GM12865 (cell line): ENCODE measurements around the gene CCSER1.

Experiments used
- DNase-seq: peaks from one replicate; pipeline ENCODE4 v3.0.0; 2010; ENCODE audit warnings: low read depth
- H3K4me3 ChIP-seq: 2 replicates; pipeline ENCODE4 v1.5.1; 2011; ENCODE audit warnings: mild to moderate bottlenecking, low read depth, low read length, control low read depth
- TF ChIP-seq, protein P1 (sequence below): IDR thresholded peaks from 2 replicates; pipeline ENCODE4 v1.5.1; 2011; ENCODE audit warnings: low read length, control low read depth, low read depth, inconsistent platforms; ENCODE audit not compliant: insufficient read depth; ENCODE audit errors: missing control alignments

Gene CCSER1

GRCh38 chr4:90145319-90145718, 18.1 kb downstream of the CCSER1 start:
- no peak overlapping the region for H3K4me3 ChIP-seq
- TF ChIP-seq, protein P1, sequence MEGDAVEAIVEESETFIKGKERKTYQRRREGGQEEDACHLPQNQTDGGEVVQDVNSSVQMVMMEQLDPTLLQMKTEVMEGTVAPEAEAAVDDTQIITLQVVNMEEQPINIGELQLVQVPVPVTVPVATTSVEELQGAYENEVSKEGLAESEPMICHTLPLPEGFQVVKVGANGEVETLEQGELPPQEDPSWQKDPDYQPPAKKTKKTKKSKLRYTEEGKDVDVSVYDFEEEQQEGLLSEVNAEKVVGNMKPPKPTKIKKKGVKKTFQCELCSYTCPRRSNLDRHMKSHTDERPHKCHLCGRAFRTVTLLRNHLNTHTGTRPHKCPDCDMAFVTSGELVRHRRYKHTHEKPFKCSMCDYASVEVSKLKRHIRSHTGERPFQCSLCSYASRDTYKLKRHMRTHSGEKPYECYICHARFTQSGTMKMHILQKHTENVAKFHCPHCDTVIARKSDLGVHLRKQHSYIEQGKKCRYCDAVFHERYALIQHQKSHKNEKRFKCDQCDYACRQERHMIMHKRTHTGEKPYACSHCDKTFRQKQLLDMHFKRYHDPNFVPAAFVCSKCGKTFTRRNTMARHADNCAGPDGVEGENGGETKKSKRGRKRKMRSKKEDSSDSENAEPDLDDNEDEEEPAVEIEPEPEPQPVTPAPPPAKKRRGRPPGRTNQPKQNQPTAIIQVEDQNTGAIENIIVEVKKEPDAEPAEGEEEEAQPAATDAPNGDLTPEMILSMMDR = no peak
- DNase-seq = no peak

- TF ChIP-seq, protein P1 = no peak
- DNase-seq = no peak
Measured at GRCh38 chr4:90146306-90146705, 19.1 kb downstream of the CCSER1 start.

GRCh38 chr4:90148574-90149148, 21.5 kb downstream of the CCSER1 start:
- DNase-seq = no peak
- H3K4me3 ChIP-seq = no peak overlapping the region
- TF ChIP-seq, protein P1 = no peak

More at GRCh38 chr4:90146306-90146705, 19.1 kb downstream of the CCSER1 start:
- H3K4me3 ChIP-seq = no peak overlapping the region

DNA sequence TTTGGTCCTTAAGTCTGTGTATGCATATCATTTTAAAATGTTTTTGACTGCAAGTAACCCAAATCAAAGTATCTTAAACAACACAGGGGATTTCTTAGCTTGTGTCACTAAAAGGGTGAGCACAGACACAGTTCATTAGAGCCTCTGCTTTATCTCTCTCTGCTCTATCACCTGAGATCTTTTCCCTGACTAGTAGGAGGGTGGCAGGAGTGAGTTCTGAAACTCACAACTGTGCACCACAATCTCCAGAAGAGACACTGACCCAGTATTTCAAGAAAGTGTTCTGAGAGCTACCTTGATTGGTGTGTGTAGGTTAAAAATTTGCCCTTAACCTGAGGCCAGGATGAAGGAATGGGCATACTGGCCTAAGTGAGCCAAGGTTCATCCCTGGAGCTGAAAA, 24.8 kb downstream of the CCSER1 start:
- no peak for DNase-seq
- no peak overlapping the region for H3K4me3 ChIP-seq
- TF ChIP-seq, protein P1 = no peak

DNA sequence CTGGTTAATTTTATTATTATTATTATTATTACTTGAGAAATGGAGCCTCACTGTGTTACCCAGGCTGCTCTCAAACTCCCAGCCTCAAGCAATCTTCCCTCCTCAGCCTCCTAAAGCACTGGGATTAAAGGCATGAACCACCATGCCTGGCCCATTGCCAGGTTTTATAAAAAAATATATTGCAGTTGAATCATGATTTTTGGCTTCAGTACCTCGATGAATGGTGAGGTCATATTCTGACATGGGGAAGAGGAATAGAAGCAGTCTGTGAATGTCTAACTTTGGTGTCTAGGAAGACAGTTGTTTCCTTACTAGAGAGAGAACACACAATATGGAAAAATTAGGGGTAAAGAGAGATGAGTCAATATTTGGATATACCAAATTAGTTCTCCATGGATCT, 32.0 kb downstream of the CCSER1 start:
- no peak for DNase-seq
- H3K4me3 ChIP-seq = no peak overlapping the region
- TF ChIP-seq, protein P1 = no peak

DNA sequence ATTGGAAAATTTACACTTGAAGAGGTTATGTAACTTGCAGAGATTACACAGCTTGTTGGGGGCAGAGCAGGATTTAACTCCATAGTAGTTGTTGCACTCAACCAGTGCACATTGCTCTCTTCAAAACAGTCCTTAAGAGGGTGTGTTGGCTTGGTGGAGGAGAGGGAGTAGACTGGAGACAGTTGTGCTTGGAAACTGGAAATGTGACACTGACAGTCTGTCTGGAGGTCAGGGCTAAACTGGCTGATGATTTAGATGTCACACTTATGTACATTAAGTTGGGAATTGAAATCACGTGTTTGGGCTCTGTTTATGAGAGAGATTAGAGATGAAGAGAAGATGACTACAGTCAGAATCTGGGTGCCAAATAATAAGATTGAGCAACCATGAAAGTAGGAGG, 32.9 kb downstream of the CCSER1 start:
- DNase-seq = no peak
- TF ChIP-seq, protein P1 = no peak

DNA sequence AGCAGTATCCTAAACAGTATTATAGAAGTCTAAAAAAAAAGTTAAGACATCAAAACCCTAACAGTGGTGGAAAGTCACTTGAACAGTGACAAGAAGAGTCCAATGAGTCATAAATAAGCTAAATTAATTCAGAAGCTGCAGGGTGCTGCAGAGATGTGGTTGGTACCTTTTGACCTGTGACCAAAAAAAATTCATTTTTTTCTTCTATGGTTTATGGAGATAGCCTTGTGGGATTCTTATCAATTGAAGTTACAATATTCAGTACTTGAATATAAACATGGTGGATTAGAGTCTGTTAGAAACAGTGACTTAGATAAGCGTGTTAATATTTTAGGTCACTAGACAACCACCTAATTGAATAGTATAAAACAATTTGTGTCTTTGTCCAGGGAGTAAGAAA, 35.4 kb downstream of the CCSER1 start:
- DNase-seq = no peak
- no peak overlapping the region for H3K4me3 ChIP-seq
- TF ChIP-seq, protein P1 = no peak

More for the DNA sequence above, 32.9 kb downstream of the CCSER1 start:
- H3K4me3 ChIP-seq = no peak overlapping the region
